Measurements from ENCODE around the gene MECR.
"Not testable (repeated sequence)": the region's sequence is repeated elsewhere in the genome, so short reads cannot be mapped to it uniquely, and the experiment has no call there.

MECR gene

GRCh38 chr1:29152046-29152805 is 78.5 kb downstream of the MECR start:
- 100% methylated on average over 3 of the region's 8 CpGs for WGBS (ENCODE audit: insufficient coverage)
- Histone ChIP-seq H3K9me3 (ENCODE audit: control extremely low read depth in 1 of 5, control insufficient read depth in 4 of 5, insufficient read depth in 2 of 5, low read depth in 1 of 5, low read length in 4 of 5) (no peaks in the 10 kb centered on the region), H3K36me3 (ENCODE audit: control insufficient read depth in 4 of 4, insufficient read depth in 4 of 4, low read length in 3 of 4) (peaks cover 27 to 95% (median 68%) of the 10 kb centered on the region in 4 experiments), H3K4me3 (ENCODE audit: control insufficient read depth in 1 of 7, extremely low read depth in 1 of 7, insufficient read depth in 4 of 7, low read depth in 2 of 7, low read length in 6 of 7) (no peak overlapping the region), H3K4me1 (ENCODE audit: control extremely low read depth in 1 of 4, control insufficient read depth in 4 of 4, insufficient read depth in 4 of 4, low read length in 3 of 4) (no peaks in the 10 kb centered on the region), H3K27me3 (replicated peaks in 2 of 5; ENCODE audit: control insufficient read depth in 4 of 5, insufficient read depth in 5 of 5, low read length in 4 of 5) (no peaks in the 10 kb centered on the region), H3K27ac (ENCODE audit: insufficient read depth in 1 of 2, low read depth in 1 of 2, low read length in 2 of 2, poor library complexity in 1 of 2, severe bottlenecking in 2 of 2) (no peak overlapping the region)
- CTCF ChIA-PET = interaction anchor here (1.0 to 2.2 kb wide), 2 partner anchors 11 to 51 kb away, joined by 3 to 8 read pairs; no protein-coding TSS in a partner anchor
- no peak for DNase-seq
- POLR2A ChIA-PET = no interaction called here

- H3K4me3 ChIP-seq (ENCODE audit: control insufficient read depth in 1 of 7, extremely low read depth in 1 of 7, insufficient read depth in 4 of 7, low read depth in 2 of 7, low read length in 6 of 7); H3K9me3 ChIP-seq (ENCODE audit: control extremely low read depth in 1 of 5, control insufficient read depth in 4 of 5, insufficient read depth in 2 of 5, low read depth in 1 of 5, low read length in 4 of 5); DNase-seq; H3K27ac ChIP-seq (ENCODE audit: insufficient read depth in 1 of 2, low read depth in 1 of 2, low read length in 2 of 2, poor library complexity in 1 of 2, severe bottlenecking in 2 of 2); POLR2A ChIA-PET; H3K27me3 ChIP-seq (replicated peaks in 2 of 5; ENCODE audit: control insufficient read depth in 4 of 5, insufficient read depth in 5 of 5, low read length in 4 of 5); H3K4me1 ChIP-seq (ENCODE audit: control extremely low read depth in 1 of 4, control insufficient read depth in 4 of 4, insufficient read depth in 4 of 4, low read length in 3 of 4): not testable (repeated sequence)
- CTCF ChIA-PET = interaction anchor here (2.2 kb wide), 1 partner anchor 52 kb away, joined by 8 read pairs; no protein-coding TSS in a partner anchor
- WGBS (ENCODE audit: insufficient coverage) = 97% methylated on average over 6 of the region's 9 CpGs
- H3K36me3 ChIP-seq (ENCODE audit: control insufficient read depth in 4 of 4, insufficient read depth in 4 of 4, low read length in 3 of 4) = peaks cover 30 to 95% (median 69%) of the 10 kb centered on the region in 4 experiments
Observed at GRCh38 chr1:29150346-29150745, 80.4 kb downstream of the MECR start.

DNA sequence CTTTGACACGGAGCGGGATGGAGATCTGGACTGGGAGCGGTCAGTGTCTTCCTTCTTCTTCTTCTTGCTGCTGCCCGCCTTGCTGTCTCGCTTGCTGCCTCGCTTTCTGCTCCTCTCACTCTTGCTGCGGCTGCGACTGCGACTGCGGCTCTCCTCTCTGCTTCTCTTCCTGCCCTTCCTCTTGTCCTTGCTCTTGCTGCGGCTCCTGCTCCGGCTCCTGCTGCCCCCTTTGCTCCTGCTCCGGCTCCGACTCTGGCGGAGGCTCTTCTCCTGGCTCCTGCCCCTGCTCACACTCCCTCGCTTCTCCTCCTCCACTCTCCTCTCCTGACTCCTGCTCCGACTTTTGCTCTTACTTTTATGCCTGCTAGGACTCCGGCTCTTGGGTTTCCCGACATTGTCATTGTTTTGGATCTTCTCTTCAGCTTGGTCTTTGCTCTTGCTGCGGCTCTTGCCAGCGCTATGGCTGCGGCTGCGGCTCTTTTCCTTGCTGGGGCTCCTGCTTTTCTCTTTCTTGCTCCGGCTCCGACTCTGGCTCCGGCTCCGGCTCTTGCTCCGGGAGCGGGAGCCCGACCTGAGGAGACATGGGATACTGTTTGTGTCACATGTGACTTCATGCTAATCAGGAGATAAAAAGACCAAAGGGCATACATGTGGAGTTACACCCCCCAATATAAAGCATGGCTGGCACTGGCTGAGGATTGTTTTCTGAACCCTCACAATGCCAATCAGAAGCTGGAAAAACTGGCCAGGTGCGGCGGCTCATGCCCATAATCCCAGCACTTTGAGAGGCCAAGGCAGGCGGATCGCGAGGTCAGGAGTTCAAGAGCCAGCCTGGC is 81.9 kb downstream of the MECR start:
- CTCF ChIA-PET = interaction anchor here (1.2 kb wide), 1 partner anchor 28 kb away, joined by 4 read pairs; no protein-coding TSS in a partner anchor
- WGBS (ENCODE audit: insufficient coverage) = 95% methylated on average over 33 of the region's 35 CpGs
- Histone ChIP-seq H3K9me3 (ENCODE audit: control extremely low read depth in 1 of 5, control insufficient read depth in 4 of 5, insufficient read depth in 2 of 5, low read depth in 1 of 5, low read length in 4 of 5) (no peaks in the 10 kb centered on the region), H3K27me3 (replicated peaks in 2 of 5; ENCODE audit: control insufficient read depth in 4 of 5, insufficient read depth in 5 of 5, low read length in 4 of 5) (no peaks in the 10 kb centered on the region), H3K4me1 (ENCODE audit: control extremely low read depth in 1 of 4, control insufficient read depth in 4 of 4, insufficient read depth in 4 of 4, low read length in 3 of 4) (no peaks in the 10 kb centered on the region), H3K4me3 (ENCODE audit: control insufficient read depth in 1 of 7, extremely low read depth in 1 of 7, insufficient read depth in 4 of 7, low read depth in 2 of 7, low read length in 6 of 7) (no peak overlapping the region), H3K27ac (ENCODE audit: insufficient read depth in 1 of 2, low read depth in 1 of 2, low read length in 2 of 2, poor library complexity in 1 of 2, severe bottlenecking in 2 of 2) (no peak overlapping the region), H3K36me3 (ENCODE audit: control insufficient read depth in 4 of 4, insufficient read depth in 4 of 4, low read length in 3 of 4) (peaks cover 28 to 81% (median 64%) of the 10 kb centered on the region in 4 experiments)
- POLR2A ChIA-PET = no interaction called here
- no peak for DNase-seq

DNA sequence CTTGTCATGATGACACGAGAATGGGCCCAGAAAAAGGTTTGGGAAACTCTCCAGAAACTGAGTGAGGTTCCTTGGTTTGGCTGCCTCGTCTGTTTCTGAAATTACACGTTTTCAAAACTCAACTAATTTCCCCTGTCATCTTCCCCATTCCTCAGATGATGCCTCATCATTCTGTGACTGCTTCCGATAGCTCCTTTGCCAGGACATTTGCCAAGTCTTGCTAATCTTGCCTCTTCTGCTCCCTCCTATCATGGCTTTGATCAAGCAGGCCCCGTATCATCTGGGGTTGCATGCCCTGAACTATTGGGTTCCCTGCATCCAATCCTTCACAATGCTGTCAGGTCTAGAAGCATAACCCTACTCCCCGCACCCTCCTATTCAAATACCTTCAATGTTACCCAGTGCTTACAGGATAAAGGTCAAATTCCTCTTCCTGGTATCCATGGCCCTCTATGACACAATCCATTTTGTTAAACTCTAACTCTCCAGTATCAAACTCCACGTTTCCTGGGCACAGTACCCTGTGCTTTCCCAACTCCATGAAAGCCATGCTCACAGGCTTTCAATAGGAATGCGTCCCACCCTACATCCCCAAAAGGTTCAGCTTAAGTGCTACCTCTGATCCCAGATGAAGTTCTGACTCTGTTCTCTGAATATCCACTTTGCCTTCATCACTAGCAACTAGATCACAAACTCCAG is 84.8 kb downstream of the MECR start:
- DNase-seq = no peak
- Histone ChIP-seq H3K4me1 (ENCODE audit: control extremely low read depth in 1 of 4, control insufficient read depth in 4 of 4, insufficient read depth in 4 of 4, low read length in 3 of 4) (no peaks in the 10 kb centered on the region), H3K4me3 (ENCODE audit: control insufficient read depth in 1 of 7, extremely low read depth in 1 of 7, insufficient read depth in 4 of 7, low read depth in 2 of 7, low read length in 6 of 7) (no peak overlapping the region), H3K36me3 (ENCODE audit: control insufficient read depth in 4 of 4, insufficient read depth in 4 of 4, low read length in 3 of 4) (peaks cover 26 to 53% (median 41%) of the 10 kb centered on the region in 4 experiments), H3K27me3 (replicated peaks in 2 of 5; ENCODE audit: control insufficient read depth in 4 of 5, insufficient read depth in 5 of 5, low read length in 4 of 5) (no peaks in the 10 kb centered on the region), H3K9me3 (ENCODE audit: control extremely low read depth in 1 of 5, control insufficient read depth in 4 of 5, insufficient read depth in 2 of 5, low read depth in 1 of 5, low read length in 4 of 5) (no peaks in the 10 kb centered on the region), H3K27ac (ENCODE audit: insufficient read depth in 1 of 2, low read depth in 1 of 2, low read length in 2 of 2, poor library complexity in 1 of 2, severe bottlenecking in 2 of 2) (no peak overlapping the region)
- POLR2A ChIA-PET = no interaction called here
- CTCF ChIA-PET = no interaction called here
- WGBS (ENCODE audit: insufficient coverage) = 88% methylated on average over 8 of the region's 8 CpGs

GRCh38 chr1:29144178-29144577 is 86.6 kb downstream of the MECR start:
- Histone ChIP-seq H3K36me3 (ENCODE audit: control insufficient read depth in 4 of 4, insufficient read depth in 4 of 4, low read length in 3 of 4) (peaks cover 19 to 39% (median 29%) of the 10 kb centered on the region in 4 experiments), H3K27me3 (replicated peaks in 2 of 5; ENCODE audit: control insufficient read depth in 4 of 5, insufficient read depth in 5 of 5, low read length in 4 of 5) (no peaks in the 10 kb centered on the region), H3K4me1 (ENCODE audit: control extremely low read depth in 1 of 4, control insufficient read depth in 4 of 4, insufficient read depth in 4 of 4, low read length in 3 of 4) (no peaks in the 10 kb centered on the region), H3K9me3 (ENCODE audit: control extremely low read depth in 1 of 5, control insufficient read depth in 4 of 5, insufficient read depth in 2 of 5, low read depth in 1 of 5, low read length in 4 of 5) (no peaks in the 10 kb centered on the region), H3K27ac (ENCODE audit: insufficient read depth in 1 of 2, low read depth in 1 of 2, low read length in 2 of 2, poor library complexity in 1 of 2, severe bottlenecking in 2 of 2) (no peak overlapping the region), H3K4me3 (ENCODE audit: control insufficient read depth in 1 of 7, extremely low read depth in 1 of 7, insufficient read depth in 4 of 7, low read depth in 2 of 7, low read length in 6 of 7) (no peak overlapping the region)
- WGBS (ENCODE audit: insufficient coverage) = 100% methylated on average over 1 of the region's 2 CpGs
- DNase-seq = no peak
- ChIA-PET CTCF (no interaction called here), POLR2A (interaction anchor here (0.6 kb wide), 1 partner anchor 15 kb away, joined by 3 read pairs; no protein-coding TSS in a partner anchor)

- Histone ChIP-seq H3K4me3 (ENCODE audit: control insufficient read depth in 1 of 7, extremely low read depth in 1 of 7, insufficient read depth in 4 of 7, low read depth in 2 of 7, low read length in 6 of 7) (no peak overlapping the region), H3K9me3 (ENCODE audit: control extremely low read depth in 1 of 5, control insufficient read depth in 4 of 5, insufficient read depth in 2 of 5, low read depth in 1 of 5, low read length in 4 of 5) (no peaks in the 10 kb centered on the region), H3K4me1 (ENCODE audit: control extremely low read depth in 1 of 4, control insufficient read depth in 4 of 4, insufficient read depth in 4 of 4, low read length in 3 of 4) (no peaks in the 10 kb centered on the region), H3K36me3 (ENCODE audit: control insufficient read depth in 4 of 4, insufficient read depth in 4 of 4, low read length in 3 of 4) (peaks cover 8 to 25% (median 18%) of the 10 kb centered on the region in 4 experiments), H3K27ac (ENCODE audit: insufficient read depth in 1 of 2, low read depth in 1 of 2, low read length in 2 of 2, poor library complexity in 1 of 2, severe bottlenecking in 2 of 2) (no peak overlapping the region), H3K27me3 (replicated peaks in 2 of 5; ENCODE audit: control insufficient read depth in 4 of 5, insufficient read depth in 5 of 5, low read length in 4 of 5) (no peaks in the 10 kb centered on the region)
- DNase-seq = no peak
- CTCF ChIA-PET = interaction anchor here (0.6 to 1.4 kb wide), 2 partner anchors 23 to 25 kb away, joined by 3 to 4 read pairs; no protein-coding TSS in a partner anchor
- POLR2A ChIA-PET = no interaction called here
- WGBS (ENCODE audit: insufficient coverage) = 100% methylated on average over 2 of the region's 2 CpGs
Observed at GRCh38 chr1:29142714-29143113, 88.0 kb downstream of the MECR start.

Data from common myeloid progenitor, CD34-positive (primary cell).